Ishikawa (cell line): ENCODE results near the gene CTR9.

ENCODE experiments used
- CEBPB ChIP-seq: IDR thresholded peaks from 2 replicates; pipeline ENCODE4 v1.6.1; 2012
- CREB1 ChIP-seq: IDR thresholded peaks from 2 replicates; pipeline ENCODE4 v1.6.1; 2012; ENCODE audit warnings: low read depth
- EGR1 ChIP-seq: IDR thresholded peaks from 2 replicates; pipeline ENCODE4 v1.6.1; 2012
- EP300 ChIP-seq: IDR thresholded peaks from 2 replicates; pipeline ENCODE4 v1.6.1; 2012; ENCODE audit warnings: borderline replicate concordance
- NFIC ChIP-seq: IDR thresholded peaks from 2 replicates; pipeline ENCODE4 v1.6.1; 2012
- RAD21 ChIP-seq: IDR thresholded peaks from 2 replicates; pipeline ENCODE4 v1.6.1; 2012; ENCODE audit warnings: low read depth
- REST ChIP-seq: IDR thresholded peaks from 2 replicates; pipeline ENCODE4 v1.6.1; 2012; ENCODE audit warnings: low read depth, mild to moderate bottlenecking
- TAF1 ChIP-seq: IDR thresholded peaks from 2 replicates; pipeline ENCODE4 v1.6.1; 2012; ENCODE audit warnings: low read depth, mild to moderate bottlenecking
- TEAD4 ChIP-seq: IDR thresholded peaks from 2 replicates; pipeline ENCODE4 v1.6.1; 2012
- YY1 ChIP-seq: IDR thresholded peaks from 2 replicates; pipeline ENCODE4 v1.6.1; 2012; ENCODE audit warnings: low read depth

- no peak for TF ChIP-seq RAD21
- no peak for TF ChIP-seq TAF1
- no peak for TF ChIP-seq CEBPB
- no peak for TF ChIP-seq NFIC
- no peak for TF ChIP-seq REST
- no peak for TF ChIP-seq CREB1
- TF ChIP-seq TEAD4, result no peak
- no peak for TF ChIP-seq YY1
- no peak for TF ChIP-seq EGR1
- TF ChIP-seq EP300, result no peak
Measured at GRCh38 chr11:10780040-10780439, 29.0 kb downstream of the CTR9 start.
